ENCODE measurements around the gene PYGL. TPM values are rescaled to one million over a fixed set of nuclear protein-coding genes. Genes with fewer than 3 reads are reported as not detected.

PYGL gene
- total and polyA plus RNA-seq, 10 of the 15 experiments (the other 5 are each of a cell fraction or from before 2014, with no cell fraction given): 0.05 to 1.4 (median 0.79) TPM

- Histone ChIP-seq H3K4me1 (ENCODE audit: control insufficient read depth, insufficient read depth, low read length) (no peaks in the 10 kb centered on the region), H3K4me3 (no peak overlapping the region), H3K4me2 (ENCODE audit: control insufficient read depth, insufficient read depth) (no peak overlapping the region), H3K79me2 (ENCODE audit: control insufficient read depth, insufficient read depth, low read length) (no peaks in the 10 kb centered on the region), H3K27ac (ENCODE audit: control insufficient read depth, insufficient read depth) (no peak overlapping the region), H4K20me1 (ENCODE audit: control insufficient read depth, insufficient read depth) (no peaks in the 10 kb centered on the region), H3K9ac (ENCODE audit: control insufficient read depth, insufficient read depth, low read length) (no peak overlapping the region), H3K27me3 (replicated peaks in 1 of 2; ENCODE audit: control insufficient read depth in 2 of 2, insufficient read depth in 2 of 2, low read length in 1 of 2) (peaks cover 0 to 1% of the 10 kb centered on the region in 2 experiments; a peak in 1 of 4 replicates), H2AFZ (ENCODE audit: control insufficient read depth, low read depth, low read length) (no peak overlapping the region), H3K9me3 (replicated peaks; ENCODE audit: control insufficient read depth, insufficient read depth, low read length) (no peaks in the 10 kb centered on the region), H3K36me3 (ENCODE audit: control insufficient read depth in 2 of 2, insufficient read depth in 2 of 2, low read length in 1 of 2) (no peaks in the 10 kb centered on the region)
- in situ Hi-C loops (cut with MboI): no loop called here
- ChIA-PET SMC1A (ENCODE audit: uncharacterized antibody, unreplicated experiment) (no interaction called here), POLR2A (no interaction called here), CTCF (interaction anchor here (1.8 kb wide), 1 partner anchor 20 kb away, joined by 4 read pairs; no protein-coding TSS in a partner anchor), RAD21 (ENCODE audit: unreplicated experiment) (no interaction called here)
- TF ChIP-seq IRF4 (IDR thresholded peaks at IDR 0.05; ENCODE audit: low read depth, low read length) (no peak), NR2C2 (IDR thresholded peaks at IDR 0.05; ENCODE audit: borderline replicate concordance, control insufficient read depth, insufficient read length, low read depth) (no peak), TBL1XR1 (IDR thresholded peaks at IDR 0.05; ENCODE audit: low read depth, low read length) (no peak), NR2F1 (conservative IDR thresholded peaks at IDR 0.05) (no peak), ZNF217 (IDR thresholded peaks at IDR 0.05) (no peak), POLR2AphosphoS2 (IDR thresholded peaks at IDR 0.05; ENCODE audit: low read depth, low read length) (no peak), TCF12 (IDR thresholded peaks at IDR 0.05; ENCODE audit: low read depth, low read length) (no peak)
- BruUV-seq (replicated peaks): no TSS peak
- intact Hi-C loops (cut with micrococcal nuclease; ENCODE audit: unreplicated experiment): no loop called here
- FAIRE-seq (no peak), DNase-seq (ENCODE audit: low read depth, low spot score) (no peak), ATAC-seq (no peak)
These were observed 39.6 kb downstream of the PYGL start for GRCh38 chr14:50904719-50905118.

- peaks cover 0 to 1% of the 10 kb centered on the region in 2 experiments; a peak in 1 of 4 replicates for H3K27me3 ChIP-seq (replicated peaks in 1 of 2; ENCODE audit: control insufficient read depth in 2 of 2, insufficient read depth in 2 of 2, low read length in 1 of 2)
- no peaks in the 10 kb centered on the region for H3K4me1 ChIP-seq (ENCODE audit: control insufficient read depth, insufficient read depth, low read length)
- FAIRE-seq: no peak
- no TSS peak for BruUV-seq (replicated peaks)
- no peaks in the 10 kb centered on the region for H3K36me3 ChIP-seq (ENCODE audit: control insufficient read depth in 2 of 2, insufficient read depth in 2 of 2, low read length in 1 of 2)
- ChIA-PET SMC1A (ENCODE audit: uncharacterized antibody, unreplicated experiment) (no interaction called here), RAD21 (ENCODE audit: unreplicated experiment) (no interaction called here), CTCF (no interaction called here), POLR2A (no interaction called here)
- no peak for DNase-seq (ENCODE audit: low read depth, low spot score)
- in situ Hi-C loops (cut with MboI) (no loop called here), intact Hi-C loops (cut with micrococcal nuclease; ENCODE audit: unreplicated experiment) (no loop called here)
- no peaks in the 10 kb centered on the region for H3K9me3 ChIP-seq (replicated peaks; ENCODE audit: control insufficient read depth, insufficient read depth, low read length)
- no peak overlapping the region for H2AFZ ChIP-seq (ENCODE audit: control insufficient read depth, low read depth, low read length)
- WGBS (ENCODE audit: insufficient coverage, insufficient replicate concordance, low lambda C conversion rate, missing lambda C conversion rate): 80% methylated on average over 3 of the region's 3 CpGs
- ATAC-seq: peak; percentile 55; the same call in 2 of the 3 replicates
- no peak overlapping the region for H3K4me2 ChIP-seq (ENCODE audit: control insufficient read depth, insufficient read depth)
- no peak overlapping the region for H3K27ac ChIP-seq (ENCODE audit: control insufficient read depth, insufficient read depth)
- no peak overlapping the region for H3K9ac ChIP-seq (ENCODE audit: control insufficient read depth, insufficient read depth, low read length)
- H4K20me1 ChIP-seq (ENCODE audit: control insufficient read depth, insufficient read depth): no peaks in the 10 kb centered on the region
- H3K4me3 ChIP-seq: no peak overlapping the region
- H3K79me2 ChIP-seq (ENCODE audit: control insufficient read depth, insufficient read depth, low read length): no peaks in the 10 kb centered on the region
- TF ChIP-seq SUZ12 (IDR thresholded peaks at IDR 0.05; ENCODE audit: unreplicated experiment) (no peak), POU2F2 (IDR thresholded peaks at IDR 0.05; ENCODE audit: borderline replicate concordance, low read depth, low read length) (peak; percentile 17; the same call in 1 of the 3 replicates), PAX5 (IDR thresholded peaks at IDR 0.05; ENCODE audit: borderline replicate concordance, low read depth, low read length) (no peak), NBN (IDR thresholded peaks at IDR 0.05) (no peak), DPF2 (IDR thresholded peaks at IDR 0.05) (no peak), STAT1 (conservative IDR thresholded peaks at IDR 0.05) (no peak), SPI1 (IDR thresholded peaks at IDR 0.05; ENCODE audit: borderline replicate concordance, insufficient read depth, low read depth, low read length) (peak; percentile 78; the same call in 1 of the 2 replicates), CEBPB (IDR thresholded peaks at IDR 0.05; ENCODE audit: borderline replicate concordance in 1 of 2, low read depth in 2 of 2, low read length in 2 of 2) (no peak)
- TF ChIP-seq, protein P1, sequence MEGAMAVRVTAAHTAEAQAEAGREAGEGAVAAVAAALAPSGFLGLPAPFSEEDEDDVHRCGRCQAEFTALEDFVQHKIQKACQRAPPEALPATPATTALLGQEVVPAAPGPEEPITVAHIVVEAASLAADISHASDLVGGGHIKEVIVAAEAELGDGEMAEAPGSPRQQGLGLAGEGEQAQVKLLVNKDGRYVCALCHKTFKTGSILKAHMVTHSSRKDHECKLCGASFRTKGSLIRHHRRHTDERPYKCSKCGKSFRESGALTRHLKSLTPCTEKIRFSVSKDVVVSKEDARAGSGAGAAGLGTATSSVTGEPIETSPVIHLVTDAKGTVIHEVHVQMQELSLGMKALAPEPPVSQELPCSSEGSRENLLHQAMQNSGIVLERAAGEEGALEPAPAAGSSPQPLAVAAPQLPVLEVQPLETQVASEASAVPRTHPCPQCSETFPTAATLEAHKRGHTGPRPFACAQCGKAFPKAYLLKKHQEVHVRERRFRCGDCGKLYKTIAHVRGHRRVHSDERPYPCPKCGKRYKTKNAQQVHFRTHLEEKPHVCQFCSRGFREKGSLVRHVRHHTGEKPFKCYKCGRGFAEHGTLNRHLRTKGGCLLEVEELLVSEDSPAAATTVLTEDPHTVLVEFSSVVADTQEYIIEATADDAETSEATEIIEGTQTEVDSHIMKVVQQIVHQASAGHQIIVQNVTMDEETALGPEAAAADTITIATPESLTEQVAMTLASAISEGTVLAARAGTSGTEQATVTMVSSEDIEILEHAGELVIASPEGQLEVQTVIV (IDR thresholded peaks at IDR 0.05; ENCODE audit: borderline replicate concordance, partially characterized antibody): no peak
- TF ChIP-seq, protein P2, sequence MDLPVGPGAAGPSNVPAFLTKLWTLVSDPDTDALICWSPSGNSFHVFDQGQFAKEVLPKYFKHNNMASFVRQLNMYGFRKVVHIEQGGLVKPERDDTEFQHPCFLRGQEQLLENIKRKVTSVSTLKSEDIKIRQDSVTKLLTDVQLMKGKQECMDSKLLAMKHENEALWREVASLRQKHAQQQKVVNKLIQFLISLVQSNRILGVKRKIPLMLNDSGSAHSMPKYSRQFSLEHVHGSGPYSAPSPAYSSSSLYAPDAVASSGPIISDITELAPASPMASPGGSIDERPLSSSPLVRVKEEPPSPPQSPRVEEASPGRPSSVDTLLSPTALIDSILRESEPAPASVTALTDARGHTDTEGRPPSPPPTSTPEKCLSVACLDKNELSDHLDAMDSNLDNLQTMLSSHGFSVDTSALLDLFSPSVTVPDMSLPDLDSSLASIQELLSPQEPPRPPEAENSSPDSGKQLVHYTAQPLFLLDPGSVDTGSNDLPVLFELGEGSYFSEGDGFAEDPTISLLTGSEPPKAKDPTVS (IDR thresholded peaks at IDR 0.05; ENCODE audit: low read depth, low read length): no peak
These were observed 42.9 kb downstream of the PYGL start for GRCh38 chr14:50901361-50901760.
